ENCODE measurements around the gene GIPC1. TPM values are rescaled to one million over a fixed set of nuclear protein-coding genes. Genes with fewer than 3 reads are reported as not detected.

GIPC1 gene
- total RNA-seq, 1 donor from 2014 or later: 141 TPM

GRCh38 chr19:14494910-14495671 is 836 bp downstream of the GIPC1 start:
- DNase-seq (ENCODE audit: low spot score): peak; percentile 73

- no peak for DNase-seq (ENCODE audit: low spot score)
Observed at GRCh38 chr19:14494411-14494810, 1.5 kb downstream of the GIPC1 start.

GRCh38 chr19:14492756-14493337 is 3.1 kb downstream of the GIPC1 start:
- no peak for DNase-seq (ENCODE audit: low spot score)

- no peak for DNase-seq (ENCODE audit: low spot score)
Observed at GRCh38 chr19:14487370-14488125, 8.4 kb downstream of the GIPC1 start.

- DNase-seq (ENCODE audit: low spot score): no peak
Observed at GRCh38 chr19:14482172-14482941, 13.6 kb downstream of the GIPC1 start.

GRCh38 chr19:14480700-14481079 is 15.2 kb downstream of the GIPC1 start:
- DNase-seq (ENCODE audit: low spot score): no peak

- no peak for DNase-seq (ENCODE audit: low spot score)
Observed at GRCh38 chr19:14479975-14480699, 15.8 kb downstream of the GIPC1 start.

- DNase-seq (ENCODE audit: low spot score): no peak
Observed at GRCh38 chr19:14479309-14479974, 16.5 kb downstream of the GIPC1 start.

- DNase-seq (ENCODE audit: low spot score): no peak
Observed at GRCh38 chr19:14478113-14478545, 17.8 kb downstream of the GIPC1 start.

- DNase-seq (ENCODE audit: low spot score): no peak
Observed at GRCh38 chr19:14477418-14478112, 18.4 kb downstream of the GIPC1 start.

- peak; percentile 60 for DNase-seq (ENCODE audit: low spot score)
Observed at GRCh38 chr19:14476673-14477401, 19.1 kb downstream of the GIPC1 start.

GRCh38 chr19:14476327-14476672 is 19.6 kb downstream of the GIPC1 start:
- DNase-seq (ENCODE audit: low spot score): no peak

- no peak for DNase-seq (ENCODE audit: low spot score)
Observed at GRCh38 chr19:14475251-14476073, 20.5 kb downstream of the GIPC1 start, which contains the start of gene PTGER1. Gene PTGER1 (minus strand): TSS chr19:14475354. CDS start chr19:14474320, 1,034 bp downstream.

GRCh38 chr19:14474827-14475226 is 21.1 kb downstream of the GIPC1 start:
- DNase-seq (ENCODE audit: low spot score): no peak

GRCh38 chr19:14473978-14474578 is 21.8 kb downstream of the GIPC1 start:
- no peak for DNase-seq (ENCODE audit: low spot score)

GRCh38 chr19:14473073-14473977 is 22.6 kb downstream of the GIPC1 start:
- no peak for DNase-seq (ENCODE audit: low spot score)

Data from ureter (tissue), 1 donor.